GM23338 (cell line): ENCODE results near the gene XCL2. TPM values are rescaled to one million over a fixed set of nuclear protein-coding genes. Genes with fewer than 3 reads are reported as not detected.

Experiments used
- ATAC-seq: fragments of 200-7000 bp; cut with Tn5 transposase; 3 replicates; pipeline ENCODE4 v1.9.1; 2020
- DNase-seq: peaks from one replicate; pipeline ENCODE4 v3.0.0-alpha.2; 2015; ENCODE audit warnings: low spot score
- H2AFZ ChIP-seq: fragments of 200-600 bp; sonication (generic); 2 replicates; pipeline ENCODE4 v1.8.0; 2016; ENCODE audit warnings: antibody characterized with exemption, mild to moderate bottlenecking, moderate library complexity
- H3F3A ChIP-seq: fragments of 200-600 bp; sonication (generic); replicated peaks from 2 replicates; pipeline ENCODE4 v1.8.0; 2017; ENCODE audit warnings: antibody characterized with exemption, mixed run types, low read depth
- H3K27ac ChIP-seq: fragments of 200-600 bp; sonication (generic); 2 replicates; pipeline ENCODE4 v1.6.1; 2016; ENCODE audit warnings: low read depth
- H3K27me3 ChIP-seq: fragments of 200-600 bp; sonication (generic); 2 replicates; pipeline ENCODE4 v1.8.0; 2016; ENCODE audit warnings: mild to moderate bottlenecking, mixed run types, moderate library complexity; ENCODE audit not compliant: insufficient read depth
- H3K36me3 ChIP-seq: fragments of 200-600 bp; sonication (generic); 2 replicates; pipeline ENCODE4 v1.8.0; 2016; ENCODE audit warnings: mild to moderate bottlenecking; ENCODE audit not compliant: insufficient read depth
- H3K4me1 ChIP-seq: fragments of 200-600 bp; sonication (generic); 2 replicates; pipeline ENCODE4 v1.8.0; 2016; ENCODE audit warnings: mild to moderate bottlenecking, moderate library complexity; ENCODE audit not compliant: insufficient read depth
- H3K4me2 ChIP-seq: fragments of 200-600 bp; sonication (generic); 2 replicates; pipeline ENCODE4 v1.7.1; 2017; ENCODE audit warnings: mixed run types
- H3K4me3 ChIP-seq: fragments of 200-600 bp; sonication (generic); 2 replicates; pipeline ENCODE4 v1.6.1; 2016; ENCODE audit warnings: mixed run types
- H3K79me2 ChIP-seq: fragments of 200-600 bp; sonication (generic); replicated peaks from 2 replicates; pipeline ENCODE4 v1.8.0; 2017; ENCODE audit warnings: mild to moderate bottlenecking; ENCODE audit not compliant: insufficient read depth
- H3K9me2 ChIP-seq: fragments of 200-600 bp; sonication (generic); 2 replicates; pipeline ENCODE4 v1.8.0; 2017; ENCODE audit not compliant: insufficient read depth
- H4K20me1 ChIP-seq: fragments of 200-600 bp; sonication (generic); replicated peaks from 2 replicates; pipeline ENCODE4 v1.8.0; 2017; ENCODE audit warnings: mild to moderate bottlenecking; ENCODE audit not compliant: insufficient read depth
- H3K27ac Mint-ChIP-seq: 2 replicates; pipeline ENCODE4 v1.8.0; 2020; ENCODE audit warnings: inconsistent platforms, mild to moderate bottlenecking, moderate library complexity, mixed read lengths
- H3K27me3 Mint-ChIP-seq: 3 replicates; pipeline ENCODE4 v1.8.0; 2022; ENCODE audit warnings: low read depth, mild to moderate bottlenecking, moderate library complexity, mixed read lengths, inconsistent platforms; ENCODE audit not compliant: insufficient read depth, poor library complexity
- H3K36me3 Mint-ChIP-seq: 3 replicates; pipeline ENCODE4 v1.8.0; 2021; ENCODE audit warnings: low read depth, mild to moderate bottlenecking, inconsistent platforms, moderate library complexity, mixed read lengths
- H3K4me1 Mint-ChIP-seq: 3 replicates; pipeline ENCODE4 v1.8.0; 2020; ENCODE audit warnings: mild to moderate bottlenecking, inconsistent platforms, mixed read lengths
- H3K4me3 Mint-ChIP-seq: 3 replicates; pipeline ENCODE4 v1.8.0; 2021; ENCODE audit warnings: moderate library complexity, mild to moderate bottlenecking, inconsistent platforms, mixed read lengths
- H3K9me3 Mint-ChIP-seq: 3 replicates; pipeline ENCODE4 v1.8.0; 2020; ENCODE audit warnings: moderate library complexity, mild to moderate bottlenecking, inconsistent platforms, mixed read lengths
- CREB1 ChIP-seq: fragments of 250-450 bp; sonication (Bioruptor Pico); IDR thresholded peaks from 2 replicates; pipeline ENCODE4 v1.5.0; 2020; ENCODE audit warnings: low read depth, mild to moderate bottlenecking, moderate library complexity
- CTCF ChIP-seq, 2 experiments: fragments of 200-600 bp in 1 of 2; sonication (generic) in 1 of 2; conservative IDR thresholded peaks; 2 replicates each; pipeline versions ENCODE4 v1.5.1 to v1.6.1; 2016 to 2017; ENCODE audit warnings: antibody characterized with exemption in 2 of 2, low read depth in 2 of 2, mild to moderate bottlenecking in 2 of 2, moderate library complexity in 1 of 2
- ETS1 ChIP-seq: IDR thresholded peaks from 2 replicates; pipeline ENCODE4 v1.6.1; 2016; ENCODE audit warnings: antibody characterized with exemption
- EZH2 ChIP-seq: fragments of 200-600 bp; sonication (generic); IDR thresholded peaks from one replicate; pipeline ENCODE4 v1.8.0; 2017; ENCODE audit warnings: antibody characterized with exemption, mild to moderate bottlenecking, low read depth; ENCODE audit not compliant: unreplicated experiment
- EZH2phosphoT487 ChIP-seq: fragments of 200-600 bp; sonication (generic); IDR thresholded peaks from one replicate; pipeline ENCODE4 v1.8.1; 2018; ENCODE audit warnings: antibody characterized with exemption; ENCODE audit not compliant: unreplicated experiment
- JUNB ChIP-seq: IDR thresholded peaks from one replicate; pipeline ENCODE4 v1.6.1; 2016; ENCODE audit warnings: antibody characterized with exemption; ENCODE audit not compliant: unreplicated experiment
- NANOG ChIP-seq: IDR thresholded peaks from 2 replicates; pipeline ENCODE4 v1.6.1; 2016; ENCODE audit warnings: antibody characterized with exemption, borderline replicate concordance
- POLR2AphosphoS5 ChIP-seq: IDR thresholded peaks from 2 replicates; pipeline ENCODE4 v1.6.1; 2016; ENCODE audit warnings: antibody characterized with exemption, low read depth
- REST ChIP-seq: IDR thresholded peaks from one replicate; pipeline ENCODE4 v1.6.1; 2018; ENCODE audit warnings: antibody characterized with exemption; ENCODE audit not compliant: unreplicated experiment
- STAT1 ChIP-seq: IDR thresholded peaks from one replicate; pipeline ENCODE4 v1.6.1; 2016; ENCODE audit warnings: antibody characterized with exemption; ENCODE audit not compliant: unreplicated experiment
- ZNF114 ChIP-seq: fragments of 250-450 bp; sonication (Bioruptor Pico); IDR thresholded peaks from 2 replicates; pipeline ENCODE4 v1.5.0; 2020; ENCODE audit warnings: mild to moderate bottlenecking, moderate library complexity
- ZNF331 ChIP-seq: fragments of 250-450 bp; sonication (Bioruptor Pico); IDR thresholded peaks from 2 replicates; pipeline ENCODE4 v1.5.0; 2020; ENCODE audit warnings: low read depth, mild to moderate bottlenecking, moderate library complexity
- polyA plus RNA-seq: library from polyadenylated mRNA; unstranded; fragments of >200 nt; fragmentation: Nextera tagmentation; extraction: Ambion mirVana; gene quantifications from 2 replicates; pipeline ENCODE4 v1.2.1, GENCODE V29; 2016
- total RNA-seq: library from RNA; depleted of rRNA; stranded (reverse); fragments of >200 nt; shearing (Covaris generic); gene quantifications from 2 replicates; pipeline ENCODE4 v1.2.3, GENCODE V29; 2014

The XCL2 gene
- total and polyA plus RNA-seq, 2 experiments from 2014 or later: not detected

GRCh38 chr1:168521401-168522000 lies 22.3 kb downstream of the XCL2 start:
- Histone ChIP-seq H3K36me3 (0 out of 2 replicates have a peak, but pooled peaks cover 3% of the 10 kb centered on the region), H3K79me2 (no peaks in the 10 kb centered on the region), H3K27me3 (no peaks in the 10 kb centered on the region), H4K20me1 (no peaks in the 10 kb centered on the region), H3F3A (no peaks in the 10 kb centered on the region), H2AFZ (no peak overlapping the region; the same call in 1 of the 2 replicates), H3K9me2 (no peaks in the 10 kb centered on the region), H3K27ac (no peak overlapping the region), H3K4me2 (no peak overlapping the region), H3K4me1 (peaks cover 15% of the 10 kb centered on the region; the same call in 1 of the 2 replicates), H3K4me3 (no peak overlapping the region)
- TF ChIP-seq STAT1: no peak
- no peak for TF ChIP-seq POLR2AphosphoS5
- TF ChIP-seq CTCF (conservative IDR thresholded peaks at IDR 0.05; ENCODE audit: low read depth in 2 of 2): no peak
- TF ChIP-seq ZNF331 (CRISPR knock-in tag): no peak
- TF ChIP-seq ZNF114 (CRISPR knock-in tag): no peak
- no peak for TF ChIP-seq REST
- no peak for TF ChIP-seq JUNB
- H3K27me3 Mint-ChIP-seq: no peaks in the 10 kb centered on the region
- DNase-seq (no peak), ATAC-seq (no peak)
- no peak overlapping the region for H3K4me3 Mint-ChIP-seq
- peaks cover 14% of the 10 kb centered on the region for H3K4me1 Mint-ChIP-seq
- H3K36me3 Mint-ChIP-seq: peaks cover 8% of the 10 kb centered on the region; the same call in 2 of the 3 replicates
- peaks cover 14% of the 10 kb centered on the region for H3K9me3 Mint-ChIP-seq
- no peak overlapping the region for H3K27ac Mint-ChIP-seq

- DNase-seq: no peak
- no peak overlapping the region for H3K27ac Mint-ChIP-seq
- H3K36me3 Mint-ChIP-seq: peaks cover 8% of the 10 kb centered on the region; the same call in 2 of the 3 replicates
- TF ChIP-seq CREB1 (CRISPR knock-in tag): no peak
- no peak for TF ChIP-seq ZNF114 (CRISPR knock-in tag)
- TF ChIP-seq NANOG: no peak
- no peak for TF ChIP-seq REST
- TF ChIP-seq ETS1: no peak
- no peak for TF ChIP-seq JUNB
- no peak for TF ChIP-seq EZH2
- no peak for TF ChIP-seq ZNF331 (CRISPR knock-in tag)
- TF ChIP-seq EZH2phosphoT487: no peak
- no peak for TF ChIP-seq POLR2AphosphoS5
These were observed 23.0 kb downstream of the XCL2 start for GRCh38 chr1:168520832-168521231.

More at GRCh38 chr1:168520832-168521231, 23.0 kb downstream of the XCL2 start:
- peaks cover 14% of the 10 kb centered on the region for H3K9me3 Mint-ChIP-seq
- H3F3A ChIP-seq: no peaks in the 10 kb centered on the region
- no peaks in the 10 kb centered on the region for H3K9me2 ChIP-seq
- H4K20me1 ChIP-seq: no peaks in the 10 kb centered on the region
- no peak overlapping the region for H3K4me3 ChIP-seq
- no peak overlapping the region for H3K27ac ChIP-seq
- H3K27me3 ChIP-seq: no peaks in the 10 kb centered on the region
- peaks cover 15% of the 10 kb centered on the region; the same call in 1 of the 2 replicates for H3K4me1 ChIP-seq
- no peaks in the 10 kb centered on the region for H3K27me3 Mint-ChIP-seq
- no peak overlapping the region for H2AFZ ChIP-seq
- ATAC-seq: no peak
- H3K4me1 Mint-ChIP-seq: peaks cover 14% of the 10 kb centered on the region
- H3K79me2 ChIP-seq: no peaks in the 10 kb centered on the region
- no peak overlapping the region for H3K4me2 ChIP-seq
- H3K4me3 Mint-ChIP-seq: no peak overlapping the region
- 0 out of 2 replicates have a peak, but pooled peaks cover 3% of the 10 kb centered on the region for H3K36me3 ChIP-seq
